Activated CD8-positive, alpha-beta memory T cell treated with anti-CD3 and anti-CD28 coated beads, Interleukin-2, amount 10 ng/mL, durations not matched to agents 7 days and 5 days (primary cell): ENCODE results near the gene TRIM14. TPM values are rescaled to one million over a fixed set of nuclear protein-coding genes. Genes with fewer than 3 reads are reported as not detected.

ENCODE experiments used
- ATAC-seq: fragments of 150-1000 bp; cut with Tn5 transposase; one replicate; pipeline ENCODE4 v1.10.0; 2021; ENCODE audit warnings: moderate library complexity
- CTCF ChIA-PET: fragments of 350-600 bp; sonication (Branson Sonifier 250); formaldehyde crosslinking; loops from one replicate; lab custom pipeline; 2021; ENCODE audit warnings: antibody characterized with exemption; lab: Charles Lee
- DNase-seq: peaks from one replicate; pipeline ENCODE4 v3.0.0-alpha.2; 2020
- H3K27ac Mint-ChIP-seq: one replicate; pipeline ENCODE4 v1.8.0; 2021; ENCODE audit warnings: mild to moderate bottlenecking, mixed read lengths
- H3K27me3 Mint-ChIP-seq: one replicate; pipeline ENCODE4 v1.8.0; 2021; ENCODE audit warnings: mixed read lengths
- H3K36me3 Mint-ChIP-seq: one replicate; pipeline ENCODE4 v1.8.0; 2021; ENCODE audit warnings: mild to moderate bottlenecking, mixed read lengths
- H3K4me1 Mint-ChIP-seq: one replicate; pipeline ENCODE4 v1.8.0; 2021; ENCODE audit warnings: mixed read lengths
- H3K4me3 Mint-ChIP-seq: one replicate; pipeline ENCODE4 v1.8.0; 2021; ENCODE audit warnings: mild to moderate bottlenecking, moderate library complexity, mixed read lengths
- H3K9me3 Mint-ChIP-seq: one replicate; pipeline ENCODE4 v1.8.0; 2022; ENCODE audit warnings: low read depth, mixed read lengths
- total RNA-seq, 2 experiments: library from RNA; stranded (reverse); gene quantifications; one replicate each; pipeline ENCODE4 v1.2.3, GENCODE V29; 2021

TRIM14 gene
- total RNA-seq, 2 experiments from 2014 or later, result 84.6 to 128 TPM

DNA sequence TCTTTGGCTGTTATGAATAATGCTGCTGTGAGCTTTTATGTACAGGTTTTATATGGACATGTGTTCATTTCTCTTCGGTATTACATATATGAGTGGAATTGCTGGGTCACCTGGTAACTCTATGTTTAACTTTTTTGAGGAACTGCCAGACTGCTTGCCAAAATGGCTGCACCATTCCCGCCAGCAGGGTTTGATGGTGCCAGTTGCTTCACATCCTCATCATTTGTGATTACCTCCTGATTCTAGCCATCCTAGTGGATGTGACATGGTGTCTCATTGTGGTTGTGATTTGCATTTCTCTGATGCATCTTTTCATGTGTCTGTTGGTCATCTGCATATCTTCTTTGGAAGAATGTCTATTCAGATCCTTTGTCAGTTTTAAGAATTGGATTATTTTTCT is 51.8 kb downstream of the TRIM14 start:
- peaks cover 8% of the 10 kb centered on the region for H3K4me1 Mint-ChIP-seq
- H3K36me3 Mint-ChIP-seq, result peaks cover 29% of the 10 kb centered on the region
- DNase-seq (no peak), ATAC-seq (no peak)
- CTCF ChIA-PET, result interaction anchor here (2.1 kb wide), 1 partner anchor 9 kb away, joined by 6 read pairs; no protein-coding TSS in a partner anchor
- H3K27me3 Mint-ChIP-seq, result no peaks in the 10 kb centered on the region
- no peak overlapping the region for H3K27ac Mint-ChIP-seq
- no peaks in the 10 kb centered on the region for H3K9me3 Mint-ChIP-seq
- no peak overlapping the region for H3K4me3 Mint-ChIP-seq

DNA sequence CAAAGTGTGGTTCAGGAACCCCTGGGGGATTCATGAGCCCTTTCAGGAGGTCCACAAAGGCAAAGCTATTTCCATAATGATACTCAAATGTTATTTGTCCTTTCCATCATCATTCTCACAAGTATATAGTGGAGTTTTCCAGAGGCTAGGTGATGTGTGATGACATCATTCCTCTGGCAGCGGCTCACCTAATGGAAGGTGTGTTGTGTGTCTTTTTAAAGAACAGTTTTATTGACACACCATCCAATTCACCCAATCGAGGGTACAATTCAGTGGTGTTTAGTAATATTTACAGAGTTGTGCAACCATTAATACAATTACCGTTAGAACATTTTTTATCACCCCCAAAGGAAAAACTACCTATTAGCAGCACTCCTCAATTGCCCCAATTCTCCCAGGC is 52.8 kb downstream of the TRIM14 start:
- Mint-ChIP-seq H3K4me1 (peaks cover 8% of the 10 kb centered on the region), H3K36me3 (peaks cover 29% of the 10 kb centered on the region), H3K27ac (no peak overlapping the region), H3K27me3 (no peaks in the 10 kb centered on the region), H3K9me3 (no peaks in the 10 kb centered on the region), H3K4me3 (no peak overlapping the region)
- CTCF ChIA-PET, result interaction anchor here (2.1 kb wide), 1 partner anchor 8 kb away, joined by 6 read pairs; no protein-coding TSS in a partner anchor
- DNase-seq (no peak), ATAC-seq (no peak)

DNA sequence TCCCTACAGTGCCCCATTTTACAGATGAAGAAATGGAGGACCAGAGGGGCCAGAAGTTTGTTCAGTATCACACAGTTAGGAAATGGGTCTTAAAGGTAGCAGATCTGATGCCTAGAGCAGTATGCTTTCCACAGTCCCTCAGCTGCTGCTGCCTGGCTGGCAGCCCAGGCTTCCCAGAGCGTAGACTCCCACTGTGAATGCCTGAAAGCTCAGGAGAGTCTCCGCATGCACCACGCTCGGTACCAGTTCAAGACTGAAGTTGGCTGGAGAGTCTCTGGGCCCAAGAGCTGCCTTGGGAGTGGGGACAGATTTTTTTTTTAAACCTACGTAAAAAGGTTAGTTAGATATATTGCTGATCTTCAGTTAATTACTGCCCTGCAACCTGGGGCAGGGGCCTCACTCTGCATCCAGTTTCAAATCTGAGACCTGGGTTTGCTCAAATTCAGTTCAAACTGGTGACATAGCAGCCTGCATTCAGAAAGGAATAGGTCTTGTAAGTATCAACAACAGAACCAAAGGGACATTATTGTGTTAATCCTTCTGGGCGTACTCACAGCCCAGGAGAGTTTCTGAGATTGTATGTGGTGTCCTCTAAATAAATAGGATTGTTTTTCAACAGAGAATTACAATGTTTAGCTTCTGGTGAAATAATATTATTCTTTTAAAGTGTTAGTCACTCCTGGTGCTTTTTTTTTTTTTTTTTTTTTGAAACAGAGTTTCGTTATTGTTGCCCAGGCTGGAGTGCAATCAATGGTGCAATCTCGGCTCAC is 54.2 kb downstream of the TRIM14 start:
- H3K36me3 Mint-ChIP-seq, result peaks cover 34% of the 10 kb centered on the region
- H3K9me3 Mint-ChIP-seq, result no peaks in the 10 kb centered on the region
- H3K27ac Mint-ChIP-seq, result no peak overlapping the region
- no peak for DNase-seq
- CTCF ChIA-PET, result interaction anchor here (0.7 to 1.2 kb wide), 3 partner anchors 12 to 53 kb away, joined by 3 read pairs; no protein-coding TSS in a partner anchor
- ATAC-seq, result no peak
- H3K27me3 Mint-ChIP-seq, result no peaks in the 10 kb centered on the region
- H3K4me1 Mint-ChIP-seq, result peaks cover 13% of the 10 kb centered on the region
- no peak overlapping the region for H3K4me3 Mint-ChIP-seq

DNA sequence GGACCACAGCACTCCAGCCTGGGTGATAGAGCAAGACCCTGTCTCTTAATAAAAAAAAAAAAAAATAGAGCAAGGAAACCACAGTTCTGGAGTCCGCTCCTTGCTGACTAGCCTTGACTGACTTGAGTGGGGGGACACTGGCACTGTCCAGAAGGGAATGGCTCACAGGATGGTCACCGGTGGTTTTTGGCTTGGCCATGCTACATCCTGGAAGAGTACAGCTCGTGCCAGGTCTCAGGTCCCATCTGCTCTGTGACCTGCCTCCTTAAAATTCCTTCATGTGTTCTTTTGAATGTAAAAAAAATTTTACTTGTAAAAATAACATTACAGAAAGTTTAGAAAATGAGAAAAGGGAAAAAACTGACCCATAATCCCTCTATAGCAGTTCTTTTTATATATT is 56.9 kb downstream of the TRIM14 start:
- ATAC-seq (no peak), DNase-seq (no peak)
- Mint-ChIP-seq H3K27ac (no peak overlapping the region), H3K27me3 (no peaks in the 10 kb centered on the region), H3K4me1 (peaks cover 31% of the 10 kb centered on the region), H3K4me3 (no peak overlapping the region), H3K36me3 (peaks cover 29% of the 10 kb centered on the region), H3K9me3 (no peaks in the 10 kb centered on the region)
- CTCF ChIA-PET, result no interaction called here

DNA sequence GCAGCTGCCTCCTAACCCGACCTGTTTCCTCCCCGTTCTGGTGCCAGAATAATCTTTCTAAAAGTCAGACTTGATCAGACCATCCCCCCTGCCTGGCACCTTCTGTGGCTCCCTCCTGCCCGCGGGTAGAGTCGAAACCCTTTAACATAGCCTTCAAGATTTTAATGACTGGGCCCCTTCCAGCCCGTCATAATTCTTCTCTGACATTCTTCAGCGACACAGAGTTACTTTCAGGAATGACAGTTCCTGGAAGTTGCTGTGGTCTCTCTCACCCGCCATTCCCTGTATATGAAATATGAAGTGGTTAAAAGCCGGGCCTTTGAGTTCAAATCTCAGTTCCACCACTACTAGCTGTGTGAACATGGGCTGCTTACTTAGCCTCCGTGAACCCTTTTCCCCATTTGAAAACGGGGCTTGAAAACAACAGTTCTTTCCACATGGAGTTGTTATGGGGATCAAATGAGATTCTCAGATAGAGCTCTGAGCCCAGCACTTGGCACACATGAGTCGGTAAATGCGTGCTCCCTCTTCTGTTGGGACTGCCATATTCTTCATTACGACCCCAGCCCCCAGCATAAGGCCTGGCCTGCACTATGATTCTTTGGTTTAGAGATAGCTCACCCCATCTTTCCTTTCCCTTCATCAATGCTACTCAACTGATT is 61.8 kb downstream of the TRIM14 start:
- CTCF ChIA-PET, result interaction anchor here (0.6 to 4.1 kb wide), 15 partner anchors 9 to 306 kb away, joined by 3 to 18 read pairs (median 6); partner anchors contain the start of genes TBC1D2, TRIM14 and TRMO
- peaks cover 37% of the 10 kb centered on the region for H3K4me1 Mint-ChIP-seq
- DNase-seq (no peak), ATAC-seq (no peak)
- peak overlapping the region; percentile 92 for H3K4me3 Mint-ChIP-seq
- H3K27ac Mint-ChIP-seq, result peak overlapping the region; percentile 95
- no peaks in the 10 kb centered on the region for H3K27me3 Mint-ChIP-seq
- H3K9me3 Mint-ChIP-seq, result no peaks in the 10 kb centered on the region
- H3K36me3 Mint-ChIP-seq, result peaks cover 9% of the 10 kb centered on the region

DNA sequence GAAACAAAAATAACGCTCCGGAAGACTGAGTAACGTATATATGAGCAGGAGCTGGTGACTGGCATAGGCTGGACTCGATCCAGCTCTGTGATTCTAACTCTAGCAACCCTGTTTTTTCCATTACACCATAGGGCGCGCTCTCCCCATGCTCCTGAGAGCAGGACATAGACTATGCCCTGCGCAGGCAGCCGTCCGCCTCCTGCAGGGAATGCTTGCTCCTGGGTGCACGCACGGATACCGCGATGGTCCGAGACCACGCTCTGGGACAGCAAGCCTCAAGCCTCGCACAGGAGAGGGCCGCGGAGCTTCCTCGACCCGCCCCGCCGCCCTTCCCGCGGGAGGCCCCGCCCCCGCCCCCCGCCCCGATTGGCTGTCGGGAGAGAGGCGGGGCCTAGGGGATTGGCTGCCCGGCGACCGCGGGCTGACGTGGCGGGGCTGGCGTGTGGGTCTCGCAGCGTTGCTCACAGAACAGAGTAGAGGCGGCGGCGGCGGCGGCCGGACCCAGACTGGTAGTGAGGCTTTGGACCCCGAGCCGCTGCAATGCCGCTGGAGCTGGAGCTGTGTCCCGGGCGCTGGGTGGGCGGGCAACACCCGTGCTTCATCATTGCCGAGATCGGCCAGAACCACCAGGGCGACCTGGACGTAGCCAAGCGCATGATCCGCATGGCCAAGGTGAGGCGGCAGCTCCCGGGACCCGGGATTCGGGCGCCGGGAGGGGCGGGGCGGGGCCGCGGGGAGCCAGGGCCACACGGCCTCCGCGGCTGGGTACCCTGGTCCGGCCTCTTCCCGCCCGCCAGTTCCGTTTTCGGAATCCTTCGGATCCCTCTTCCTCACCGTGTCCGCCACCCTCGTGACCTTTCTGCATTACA is 62.5 kb downstream of the TRIM14 start, which contains the start of gene NANS:
NANS (plus strand) TSS at position 464 of the 869 bp plus-strand sequence; CDS start at position 541, 77 bp downstream.
- no peaks in the 10 kb centered on the region for H3K27me3 Mint-ChIP-seq
- peak; percentile 96 for ATAC-seq
- CTCF ChIA-PET, result interaction anchor here (0.6 to 4.1 kb wide), 13 partner anchors 8 to 206 kb away, joined by 3 to 18 read pairs (median 5); partner anchors contain the start of genes TBC1D2, TRIM14 and TRMO
- peak; percentile 96 for DNase-seq
- peak within 1 kb of the TSS; percentile 92 for H3K4me3 Mint-ChIP-seq
- peaks cover 43% of the 10 kb centered on the region for H3K4me1 Mint-ChIP-seq
- peak within 1 kb of the TSS; percentile 95 for H3K27ac Mint-ChIP-seq
- H3K36me3 Mint-ChIP-seq, result peaks cover 9% of the 10 kb centered on the region
- no peaks in the 10 kb centered on the region for H3K9me3 Mint-ChIP-seq

DNA sequence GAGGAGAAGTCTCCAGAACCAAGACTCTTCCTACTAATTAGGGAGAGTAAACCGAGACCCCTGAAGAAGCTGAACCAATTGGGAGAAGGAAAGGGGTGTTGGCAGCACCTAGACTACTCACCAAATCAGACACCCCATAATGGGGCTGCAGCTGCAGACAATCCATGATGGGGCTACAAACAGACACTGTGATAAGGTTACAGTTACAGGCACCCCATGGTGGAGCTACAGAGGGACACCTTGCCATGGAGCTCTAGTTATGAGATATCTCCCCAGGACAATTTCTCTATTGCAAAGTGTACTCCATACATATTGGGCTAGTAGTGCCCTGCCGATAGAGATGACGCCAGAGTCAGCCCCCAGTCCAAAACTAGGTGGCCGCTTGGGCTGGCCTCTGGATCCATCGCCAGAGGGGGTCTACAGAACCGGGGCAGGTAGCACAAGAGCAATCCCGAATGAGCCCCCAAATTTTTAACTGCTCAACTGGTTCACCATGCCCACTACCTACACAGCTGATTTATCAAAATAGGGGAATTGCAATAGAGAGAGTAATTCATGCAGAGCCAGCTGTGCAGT is 64.6 kb downstream of the TRIM14 start:
- DNase-seq, result no peak
- no peaks in the 10 kb centered on the region for H3K27me3 Mint-ChIP-seq
- H3K27ac Mint-ChIP-seq, result no peak overlapping the region

DNA sequence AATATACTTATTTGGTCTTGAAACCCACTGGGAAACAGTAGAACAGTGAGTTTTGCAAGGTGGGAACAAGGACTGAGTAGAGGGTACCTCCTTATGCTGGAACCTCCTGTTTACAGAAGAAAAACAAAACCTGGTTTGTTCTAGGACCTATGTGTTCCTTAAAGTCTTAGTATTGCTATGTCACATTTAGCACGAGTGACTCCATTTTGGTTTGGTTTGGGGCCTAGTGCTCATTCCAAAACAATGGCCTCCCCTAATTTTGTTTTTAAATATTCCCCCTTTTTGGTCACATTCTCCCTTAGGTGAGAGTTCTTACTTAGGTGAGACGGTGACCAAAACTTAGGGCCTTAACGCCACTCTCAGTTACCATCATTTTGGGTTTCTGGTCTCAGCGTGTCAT is 68.7 kb downstream of the TRIM14 start:
- CTCF ChIA-PET, result no interaction called here
- Mint-ChIP-seq H3K27ac (no peak overlapping the region), H3K4me1 (peaks cover 51% of the 10 kb centered on the region), H3K4me3 (no peak overlapping the region), H3K9me3 (no peaks in the 10 kb centered on the region), H3K27me3 (no peaks in the 10 kb centered on the region), H3K36me3 (peaks cover 29% of the 10 kb centered on the region)
- no peak for DNase-seq
- no peak for ATAC-seq

More for the DNA sequence above, 64.6 kb downstream of the TRIM14 start:
- H3K4me1 Mint-ChIP-seq, result peaks cover 47% of the 10 kb centered on the region
- no peak overlapping the region for H3K4me3 Mint-ChIP-seq
- ATAC-seq, result no peak
- no peaks in the 10 kb centered on the region for H3K9me3 Mint-ChIP-seq
- CTCF ChIA-PET, result interaction anchor here (1.1 to 2.0 kb wide), 4 partner anchors 9 to 721 kb away, joined by 3 to 7 read pairs (median 5); no protein-coding TSS in a partner anchor
- H3K36me3 Mint-ChIP-seq, result peaks cover 7% of the 10 kb centered on the region

DNA sequence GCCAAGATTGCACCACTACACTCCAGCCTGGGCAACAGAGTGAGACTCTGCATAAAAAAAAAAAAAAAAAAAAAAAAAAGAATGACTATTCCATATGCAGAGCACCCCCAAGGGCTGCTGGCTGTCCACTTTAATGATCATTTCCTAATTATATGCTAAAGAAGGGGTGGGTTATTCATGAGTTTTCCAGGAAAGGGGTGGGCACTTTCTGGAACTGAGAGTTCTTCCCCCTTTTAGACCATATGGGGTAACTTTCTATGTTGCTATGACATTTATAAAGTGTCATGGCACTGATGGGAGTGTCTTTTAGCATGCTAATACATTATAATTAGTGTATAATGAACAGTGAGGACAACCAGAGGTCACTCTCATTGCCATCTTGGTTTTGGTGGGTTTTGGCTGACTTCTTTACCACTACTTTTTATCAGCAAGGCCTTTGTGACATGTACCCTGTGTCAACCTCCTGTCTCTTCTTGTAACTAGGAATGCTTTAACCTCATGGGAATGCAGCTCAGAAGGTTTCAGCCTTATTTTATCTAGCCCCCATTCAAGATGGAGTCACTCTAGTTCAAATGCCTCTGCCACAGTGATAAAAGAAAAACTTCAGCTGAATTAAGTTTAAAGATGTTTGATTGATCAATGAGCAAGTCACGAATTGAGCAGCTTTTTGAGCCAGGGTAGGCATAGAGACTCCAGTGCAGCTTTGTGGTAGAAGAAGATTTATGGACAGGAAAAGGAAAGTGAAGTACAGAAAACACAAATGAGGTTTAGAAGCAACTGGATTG is 69.5 kb downstream of the TRIM14 start:
- Mint-ChIP-seq H3K4me3 (no peak overlapping the region), H3K36me3 (peaks cover 33% of the 10 kb centered on the region), H3K27ac (peak overlapping the region; percentile 2), H3K9me3 (peaks cover 3% of the 10 kb centered on the region), H3K4me1 (peaks cover 54% of the 10 kb centered on the region), H3K27me3 (no peaks in the 10 kb centered on the region)
- ATAC-seq (no peak), DNase-seq (no peak)
- CTCF ChIA-PET, result no interaction called here

DNA sequence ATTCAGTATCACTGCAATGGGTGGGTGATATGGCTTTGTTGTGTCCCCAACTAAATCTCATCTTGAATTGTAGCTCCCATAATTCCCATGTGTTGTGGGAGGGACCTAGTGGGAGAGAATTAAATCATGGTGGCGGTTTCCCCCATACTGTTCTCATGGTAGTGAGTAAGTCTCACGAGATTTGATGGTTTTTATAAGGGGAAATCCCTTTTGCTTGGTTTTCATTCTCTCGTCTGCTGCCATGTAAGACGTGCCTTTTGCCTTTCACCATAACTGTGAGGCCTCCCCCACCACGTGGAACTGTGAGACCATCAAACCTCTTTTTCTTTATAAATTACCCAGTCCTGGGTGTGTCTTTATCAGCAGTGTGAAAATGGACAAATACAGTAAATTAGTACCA is 72.0 kb downstream of the TRIM14 start:
- no peak overlapping the region for H3K27ac Mint-ChIP-seq
- peaks cover 3% of the 10 kb centered on the region for H3K9me3 Mint-ChIP-seq
- no peak for DNase-seq
- CTCF ChIA-PET, result interaction anchor here (1.5 to 3.2 kb wide), 2 partner anchors 10 to 28 kb away, joined by 3 to 14 read pairs; partner anchors contain the start of gene NANS
- ATAC-seq, result no peak
- no peaks in the 10 kb centered on the region for H3K27me3 Mint-ChIP-seq
- peaks cover 49% of the 10 kb centered on the region for H3K4me1 Mint-ChIP-seq
- H3K4me3 Mint-ChIP-seq, result peak overlapping the region; percentile 16
- H3K36me3 Mint-ChIP-seq, result peaks cover 30% of the 10 kb centered on the region

DNA sequence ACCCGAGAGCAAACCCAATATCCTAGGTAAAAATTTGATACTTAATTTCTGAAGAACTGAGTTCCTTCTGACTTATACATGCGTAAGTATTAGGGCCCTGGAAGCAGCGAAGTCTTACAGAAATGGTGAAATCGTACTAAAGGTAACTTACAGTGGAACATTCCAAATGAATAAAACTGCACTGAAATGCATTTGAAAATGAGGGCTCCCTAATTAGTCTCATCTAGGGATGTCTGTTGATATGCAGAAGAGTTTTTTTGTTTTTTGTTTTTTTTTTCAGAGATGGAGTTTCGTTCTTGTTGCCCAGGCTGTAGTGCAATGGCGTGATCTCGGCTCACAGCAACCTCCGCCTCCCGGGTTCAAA is 72.9 kb downstream of the TRIM14 start:
- no peaks in the 10 kb centered on the region for H3K27me3 Mint-ChIP-seq
- ATAC-seq (no peak), DNase-seq (no peak)
- H3K9me3 Mint-ChIP-seq, result peaks cover 3% of the 10 kb centered on the region
- H3K27ac Mint-ChIP-seq, result peak overlapping the region; percentile 83
- peaks cover 40% of the 10 kb centered on the region for H3K4me1 Mint-ChIP-seq
- CTCF ChIA-PET, result interaction anchor here (1.0 to 3.5 kb wide), 6 partner anchors 8 to 124 kb away, joined by 3 to 25 read pairs (median 7); partner anchors contain the start of genes NANS and TRMO
- peak overlapping the region; percentile 83 for H3K4me3 Mint-ChIP-seq
- H3K36me3 Mint-ChIP-seq, result peaks cover 30% of the 10 kb centered on the region
